PC-3 (cell line): ENCODE measurements around the gene CDC16. TPM values are rescaled to one million over a fixed set of nuclear protein-coding genes. Genes with fewer than 3 reads are reported as not detected.

Experiments used
- ATAC-seq: fragments of 200-7000 bp; cut with Tn5 transposase; 2 replicates; pipeline ENCODE4 v1.9.1; 2020; ENCODE audit warnings: mild to moderate bottlenecking, moderate library complexity
- BruUV-seq: library from RNA; stranded (reverse); fragments of 400-500 nt; replicated peaks from 2 replicates; lab custom pipeline; 2021; lab: Mats Ljungman, UMichigan
- CTCF ChIA-PET: fragments of 300-600 bp; sonication (Branson Sonifier 250); formaldehyde crosslinking; loops from one replicate; lab custom pipeline; 2022; ENCODE audit warnings: antibody characterized with exemption; lab: Charles Lee
- POLR2A ChIA-PET: fragments of 300-600 bp; sonication (Branson Sonifier 250); formaldehyde crosslinking; loops from one replicate; lab custom pipeline; 2022; ENCODE audit warnings: antibody characterized with exemption; ENCODE audit not compliant: unreplicated experiment; lab: Charles Lee
- DNase-seq: peaks from one replicate; pipeline ENCODE4 v3.0.0-alpha.2; 2015
- H2AFZ ChIP-seq: fragments of 300-600 bp; sonication (generic); 2 replicates; pipeline ENCODE4 v1.6.0; 2016; ENCODE audit warnings: antibody characterized with exemption, low read length
- H3F3A ChIP-seq: fragments of 300-600 bp; sonication (generic); one replicate; pipeline ENCODE4 v1.6.0; 2017; ENCODE audit warnings: antibody characterized with exemption, low read length, control low read depth, mild to moderate bottlenecking; ENCODE audit not compliant: unreplicated experiment
- H3K27ac ChIP-seq: fragments of 300-600 bp; sonication (generic); 2 replicates; pipeline ENCODE4 v1.5.1; 2016; ENCODE audit warnings: mild to moderate bottlenecking, low read length
- H3K27me3 ChIP-seq: fragments of 300-600 bp; sonication (generic); 2 replicates; pipeline ENCODE4 v1.6.1; 2016; ENCODE audit warnings: low read length, mixed read lengths
- H3K36me3 ChIP-seq: fragments of 300-600 bp; sonication (generic); 2 replicates; pipeline ENCODE4 v1.6.1; 2016; ENCODE audit warnings: low read depth, mixed run types, low read length, mixed read lengths
- H3K4me1 ChIP-seq: fragments of 300-600 bp; sonication (generic); 2 replicates; pipeline ENCODE4 v1.5.1; 2016; ENCODE audit warnings: low read length; ENCODE audit not compliant: insufficient read depth
- H3K4me2 ChIP-seq: fragments of 300-600 bp; sonication (generic); 2 replicates; pipeline ENCODE4 v1.6.0; 2016; ENCODE audit warnings: low read length
- H3K4me3 ChIP-seq: fragments of 300-600 bp; sonication (generic); 2 replicates; pipeline ENCODE4 v1.5.1; 2016; ENCODE audit warnings: mild to moderate bottlenecking, low read length, mixed read lengths
- H3K79me2 ChIP-seq: fragments of 300-600 bp; sonication (generic); 2 replicates; pipeline ENCODE4 v1.6.1; 2017; ENCODE audit warnings: low read length, mixed read lengths
- H3K9ac ChIP-seq: fragments of 300-600 bp; sonication (generic); 2 replicates; pipeline ENCODE4 v1.6.0; 2016; ENCODE audit warnings: mild to moderate bottlenecking, low read length
- H3K9me2 ChIP-seq: fragments of 300-600 bp; sonication (generic); replicated peaks from 2 replicates; pipeline ENCODE4 v1.6.1; 2016; ENCODE audit warnings: mixed run types, low read length, mixed read lengths
- H3K9me3 ChIP-seq: fragments of 300-600 bp; sonication (generic); 2 replicates; pipeline ENCODE4 v1.6.1; 2016; ENCODE audit warnings: low read length, mixed read lengths
- H4K20me1 ChIP-seq: fragments of 300-600 bp; sonication (generic); 2 replicates; pipeline ENCODE4 v1.6.1; 2016; ENCODE audit warnings: low read length, mixed read lengths
- CTCF ChIP-seq: fragments of 300-600 bp; sonication (generic); conservative IDR thresholded peaks from 2 replicates; pipeline ENCODE4 v1.5.1; 2017; ENCODE audit warnings: antibody characterized with exemption, low read depth, mild to moderate bottlenecking, low read length
- EZH2 ChIP-seq: fragments of 300-600 bp; sonication (generic); IDR thresholded peaks from one replicate; pipeline ENCODE4 v1.6.1; 2017; ENCODE audit warnings: antibody characterized with exemption, mild to moderate bottlenecking, low read length; ENCODE audit not compliant: unreplicated experiment
- EZH2phosphoT487 ChIP-seq: fragments of 300-600 bp; sonication (generic); IDR thresholded peaks from 2 replicates; pipeline ENCODE4 v1.6.1; 2018; ENCODE audit warnings: mild to moderate bottlenecking, antibody characterized with exemption, low read length, borderline replicate concordance
- intact Hi-C: fragments of 100-400 bp; cut with micrococcal nuclease; formaldehyde crosslinking; loops from 2 replicates; pipeline ENCODE4 v1.9.0; 2023
- total RNA-seq: library from RNA; depleted of rRNA; stranded (reverse); fragments of >200 nt; gene quantifications from 2 replicates; pipeline ENCODE4 v1.2.3, GENCODE V29; 2014

The CDC16 gene
- total RNA-seq, 1 experiment from 2014 or later = 16.0 TPM

- Histone ChIP-seq H2AFZ (no peak overlapping the region), H3K9me3 (no peaks in the 10 kb centered on the region), H3K27me3 (no peaks in the 10 kb centered on the region), H3K27ac (no peak overlapping the region), H3K4me2 (no peak overlapping the region), H3K9me2 (no peaks in the 10 kb centered on the region), H3K9ac (no peak overlapping the region), H3K4me1 (no peaks in the 10 kb centered on the region), H3K79me2 (no peaks in the 10 kb centered on the region), H3F3A (no peaks in the 10 kb centered on the region), H3K4me3 (no peak overlapping the region), H3K36me3 (no peaks in the 10 kb centered on the region), H4K20me1 (no peaks in the 10 kb centered on the region)
- TF ChIP-seq CTCF = no peak
- no peak for TF ChIP-seq EZH2
- no peak for TF ChIP-seq EZH2phosphoT487
- ChIA-PET CTCF (no interaction called here), POLR2A (no interaction called here)
- intact Hi-C loops = no loop called here
- ATAC-seq = no peak
- DNase-seq = no peak
- BruUV-seq = no TSS peak
Observed at GRCh38 chr13:114203536-114203935, 31.2 kb upstream of the CDC16 start.

GRCh38 chr13:114204894-114205293, 29.8 kb upstream of the CDC16 start:
- no peak overlapping the region for H3K9ac ChIP-seq
- no peaks in the 10 kb centered on the region for H3K36me3 ChIP-seq
- intact Hi-C loops = no loop called here
- H3K27me3 ChIP-seq = no peaks in the 10 kb centered on the region
- POLR2A ChIA-PET = no interaction called here
- H3K4me1 ChIP-seq = no peaks in the 10 kb centered on the region
- no peak overlapping the region for H3K4me2 ChIP-seq
- no peaks in the 10 kb centered on the region for H3K9me3 ChIP-seq
- H2AFZ ChIP-seq = no peak overlapping the region
- no peaks in the 10 kb centered on the region for H3K79me2 ChIP-seq
- no peaks in the 10 kb centered on the region for H3F3A ChIP-seq
- ATAC-seq = no peak
- CTCF ChIA-PET = no interaction called here
- TF ChIP-seq CTCF (no peak), EZH2 (no peak), EZH2phosphoT487 (no peak)
- H3K4me3 ChIP-seq = no peak overlapping the region
- no TSS peak for BruUV-seq
- no peaks in the 10 kb centered on the region for H4K20me1 ChIP-seq
- DNase-seq = no peak
- no peaks in the 10 kb centered on the region for H3K9me2 ChIP-seq
- H3K27ac ChIP-seq = no peak overlapping the region

GRCh38 chr13:114208134-114208533, 26.6 kb upstream of the CDC16 start:
- no peaks in the 10 kb centered on the region for H4K20me1 ChIP-seq
- CTCF ChIA-PET = no interaction called here
- H3K36me3 ChIP-seq = no peaks in the 10 kb centered on the region
- ATAC-seq (no peak), DNase-seq (no peak)
- intact Hi-C loops = no loop called here
- no peak overlapping the region for H3K27ac ChIP-seq
- no peak for TF ChIP-seq EZH2phosphoT487
- no peak for TF ChIP-seq CTCF
- no peak for TF ChIP-seq EZH2
- no peak overlapping the region for H3K4me2 ChIP-seq
- H3K4me1 ChIP-seq = peaks cover 8% of the 10 kb centered on the region; the same call in 1 of the 2 replicates
- no peak overlapping the region for H3K4me3 ChIP-seq
- H3K9me3 ChIP-seq = no peaks in the 10 kb centered on the region
- H3K79me2 ChIP-seq = no peaks in the 10 kb centered on the region
- POLR2A ChIA-PET = no interaction called here
- no peaks in the 10 kb centered on the region for H3K9me2 ChIP-seq
- no TSS peak for BruUV-seq
- no peak overlapping the region for H2AFZ ChIP-seq
- H3K27me3 ChIP-seq = no peaks in the 10 kb centered on the region
- no peak overlapping the region for H3K9ac ChIP-seq
- H3F3A ChIP-seq = no peaks in the 10 kb centered on the region
